Kidney (tissue), 14 donors: ENCODE data around the gene GABBR2. TPM values are rescaled to one million over a fixed set of nuclear protein-coding genes. Genes with fewer than 3 reads are reported as not detected.

ENCODE experiments used
- DNase-seq, 5 donors: peaks; one replicate each; pipeline ENCODE4 v3.0.0-alpha.2; 2013 to 2020
- FAIRE-seq: peaks from 2 replicates; lab custom pipeline; 2012; peaks lifted over from hg19 to GRCh38; lab: Jason Lieb, UNC
- H3K27ac ChIP-seq, 2 donors: one replicate each; pipeline ENCODE4 v1.7.0; 2013; ENCODE audit warnings: low read depth in 2 of 2, low read length in 2 of 2, inconsistent platforms in 1 of 2
- H3K27me3 ChIP-seq: one replicate; pipeline ENCODE4 v1.7.1; 2013; ENCODE audit warnings: low read length, inconsistent platforms; ENCODE audit not compliant: control insufficient read depth, insufficient read depth
- H3K36me3 ChIP-seq, 3 donors: one replicate each; pipeline versions ENCODE4 v1.7.0 to v1.7.1; 2013; ENCODE audit warnings: low read length in 3 of 3, control low read depth in 1 of 3, inconsistent platforms in 1 of 3; ENCODE audit not compliant: insufficient read depth in 3 of 3, control insufficient read depth in 2 of 3
- H3K4me1 ChIP-seq, 3 donors: one replicate each; pipeline versions ENCODE4 v1.7.0 to v1.7.1; 2013; ENCODE audit warnings: low read length in 3 of 3, inconsistent platforms in 1 of 3, low read depth in 1 of 3; ENCODE audit not compliant: control insufficient read depth in 2 of 3, insufficient read depth in 2 of 3
- H3K4me3 ChIP-seq, 3 donors: one replicate each; pipeline versions ENCODE4 v1.7.0 to v1.8.1; 2013; ENCODE audit warnings: low read length in 3 of 3, control low read depth in 1 of 3, inconsistent platforms in 1 of 3
- H3K9ac ChIP-seq, 3 donors: one replicate each; pipeline versions ENCODE4 v1.7.0 to v1.7.1; 2013; ENCODE audit warnings: low read length in 3 of 3, control low read depth in 1 of 3, inconsistent platforms in 1 of 3
- H3K9me3 ChIP-seq, 3 donors: one replicate each; pipeline versions ENCODE4 v1.7.0 to v1.7.1; 2013; ENCODE audit warnings: low read length in 3 of 3, control low read depth in 1 of 3, inconsistent platforms in 1 of 3; ENCODE audit not compliant: control insufficient read depth in 2 of 3, insufficient read depth in 1 of 3
- CTCF ChIP-seq: IDR thresholded peaks from 3 replicates; pipeline ENCODE4 v1.5.1; 2012; ENCODE audit warnings: mild to moderate bottlenecking, moderate library complexity, borderline replicate concordance; ENCODE audit not compliant: insufficient read depth; ENCODE audit errors: extremely low read depth
- intact Hi-C: fragments of 100-400 bp; cut with DNase I; formaldehyde crosslinking; loops from one replicate; pipeline ENCODE4 v1.11.1; 2022
- polyA plus RNA-seq: library from polyadenylated mRNA; stranded (reverse); fragments of 350-450 nt; fragmentation: Illumina TruSeq; extraction: RNeasy Lipid Tissue Mini Kit (QIAGEN cat#74804); gene quantifications from one replicate; pipeline ENCODE4 v1.2.3, GENCODE V29; 2014; ENCODE audit warnings: low read depth, low replicate concordance; ENCODE audit not compliant: insufficient read depth
- total RNA-seq: library from RNA; stranded (reverse); fragmentation: NEBNext Ultra II Directional; extraction: Animal tissue kit (Norgen Biotek cat#: 25700); gene quantifications from one replicate; pipeline ENCODE4 v1.2.1, GENCODE V29; 2021
- donor health status: control.
- donor health status: control.
- donor health status: control.
- donor health status: control.
- donor health status: control.
- donor health status: DM: yes; HTN: yes; CAD: no.
- donor health status: Normal renal cell carcinoma (clear cell type).

Gene GABBR2
- total and polyA plus RNA-seq, 2 donors from 2014 or later = 0.06 TPM; not detected in 1

GRCh38 chr9:98607787-98608186 lies 100.9 kb downstream of the GABBR2 start:
- no peaks in the 10 kb centered on the region for H3K9me3 ChIP-seq
- no peaks in the 10 kb centered on the region for H3K36me3 ChIP-seq
- intact Hi-C loops = no loop called here
- no peak for DNase-seq
- no peak for TF ChIP-seq CTCF
- H3K4me1 ChIP-seq = no peaks in the 10 kb centered on the region
- H3K9ac ChIP-seq = no peak overlapping the region
- no peak for FAIRE-seq
- H3K27ac ChIP-seq = no peak overlapping the region
- no peak overlapping the region for H3K4me3 ChIP-seq
- no peaks in the 10 kb centered on the region for H3K27me3 ChIP-seq

- intact Hi-C loops = no loop called here
- H3K9ac ChIP-seq = no peak overlapping the region
- FAIRE-seq (no peak), DNase-seq (no peak)
- no peaks in the 10 kb centered on the region for H3K27me3 ChIP-seq
- no peaks in the 10 kb centered on the region for H3K36me3 ChIP-seq
- H3K4me3 ChIP-seq = no peak overlapping the region
- H3K27ac ChIP-seq = no peak overlapping the region
- H3K9me3 ChIP-seq = no peaks in the 10 kb centered on the region
- H3K4me1 ChIP-seq = no peaks in the 10 kb centered on the region
- no peak for TF ChIP-seq CTCF
Measured at GRCh38 chr9:98607152-98607551, 101.6 kb downstream of the GABBR2 start.

- H3K27me3 ChIP-seq = no peaks in the 10 kb centered on the region
- H3K9me3 ChIP-seq = no peaks in the 10 kb centered on the region
- no peaks in the 10 kb centered on the region for H3K4me1 ChIP-seq
- H3K27ac ChIP-seq = no peak overlapping the region
- intact Hi-C loops = no loop called here
- no peak for TF ChIP-seq CTCF
- H3K36me3 ChIP-seq = no peaks in the 10 kb centered on the region
- H3K9ac ChIP-seq = no peak overlapping the region
- DNase-seq = no peak
- no peak for FAIRE-seq
- no peak overlapping the region for H3K4me3 ChIP-seq
Measured at GRCh38 chr9:98606730-98607129, 102.0 kb downstream of the GABBR2 start.

- TF ChIP-seq CTCF = no peak
- Histone ChIP-seq H3K4me3 (no peak overlapping the region), H3K27ac (no peak overlapping the region), H3K36me3 (no peaks in the 10 kb centered on the region), H3K4me1 (no peaks in the 10 kb centered on the region), H3K27me3 (no peaks in the 10 kb centered on the region), H3K9ac (no peak overlapping the region), H3K9me3 (no peaks in the 10 kb centered on the region)
- FAIRE-seq (no peak), DNase-seq (no peak)
- intact Hi-C loops = no loop called here
Measured at GRCh38 chr9:98605116-98605515, 103.6 kb downstream of the GABBR2 start.
